AG10803 (cell line): ENCODE results near the gene MTFR1L.
A peak's percentile ranks its signal among the peaks of the same experiment; 100 is the strongest.

ENCODE experiments used
- DNase-seq: peaks from one replicate; pipeline ENCODE4 v3.0.0; 2010; ENCODE audit warnings: low read depth
- H3K4me3 ChIP-seq: 2 replicates; pipeline ENCODE4 v1.5.1; 2011; ENCODE audit warnings: mild to moderate bottlenecking, low read length, control low read depth
- TF ChIP-seq, protein P1 (sequence below): conservative IDR thresholded peaks from 2 replicates; pipeline ENCODE4 v1.5.1; 2011; ENCODE audit warnings: mild to moderate bottlenecking, low read length, control low read depth, inconsistent platforms

Gene MTFR1L

DNA sequence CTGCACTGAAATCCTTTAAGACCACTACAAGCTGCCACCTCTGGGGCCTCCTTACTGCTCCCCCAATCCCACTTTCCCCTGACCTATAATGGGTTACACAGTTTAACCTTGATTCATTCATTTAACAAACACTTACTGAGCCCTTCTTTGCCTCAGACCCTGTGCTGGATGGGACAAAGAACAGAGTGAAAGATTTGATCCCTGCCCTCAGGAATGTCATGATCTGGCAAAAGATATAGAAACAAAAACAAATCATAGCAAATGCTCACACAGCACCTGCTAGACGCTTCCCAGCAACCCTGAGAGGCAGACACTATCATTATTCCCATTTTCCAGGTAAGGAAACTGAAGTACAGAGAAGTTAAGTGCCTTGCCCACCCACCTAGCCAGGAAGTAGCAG, 46.5 kb downstream of the MTFR1L start:
- DNase-seq: no peak
- TF ChIP-seq, protein P1, sequence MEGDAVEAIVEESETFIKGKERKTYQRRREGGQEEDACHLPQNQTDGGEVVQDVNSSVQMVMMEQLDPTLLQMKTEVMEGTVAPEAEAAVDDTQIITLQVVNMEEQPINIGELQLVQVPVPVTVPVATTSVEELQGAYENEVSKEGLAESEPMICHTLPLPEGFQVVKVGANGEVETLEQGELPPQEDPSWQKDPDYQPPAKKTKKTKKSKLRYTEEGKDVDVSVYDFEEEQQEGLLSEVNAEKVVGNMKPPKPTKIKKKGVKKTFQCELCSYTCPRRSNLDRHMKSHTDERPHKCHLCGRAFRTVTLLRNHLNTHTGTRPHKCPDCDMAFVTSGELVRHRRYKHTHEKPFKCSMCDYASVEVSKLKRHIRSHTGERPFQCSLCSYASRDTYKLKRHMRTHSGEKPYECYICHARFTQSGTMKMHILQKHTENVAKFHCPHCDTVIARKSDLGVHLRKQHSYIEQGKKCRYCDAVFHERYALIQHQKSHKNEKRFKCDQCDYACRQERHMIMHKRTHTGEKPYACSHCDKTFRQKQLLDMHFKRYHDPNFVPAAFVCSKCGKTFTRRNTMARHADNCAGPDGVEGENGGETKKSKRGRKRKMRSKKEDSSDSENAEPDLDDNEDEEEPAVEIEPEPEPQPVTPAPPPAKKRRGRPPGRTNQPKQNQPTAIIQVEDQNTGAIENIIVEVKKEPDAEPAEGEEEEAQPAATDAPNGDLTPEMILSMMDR: no peak

DNA sequence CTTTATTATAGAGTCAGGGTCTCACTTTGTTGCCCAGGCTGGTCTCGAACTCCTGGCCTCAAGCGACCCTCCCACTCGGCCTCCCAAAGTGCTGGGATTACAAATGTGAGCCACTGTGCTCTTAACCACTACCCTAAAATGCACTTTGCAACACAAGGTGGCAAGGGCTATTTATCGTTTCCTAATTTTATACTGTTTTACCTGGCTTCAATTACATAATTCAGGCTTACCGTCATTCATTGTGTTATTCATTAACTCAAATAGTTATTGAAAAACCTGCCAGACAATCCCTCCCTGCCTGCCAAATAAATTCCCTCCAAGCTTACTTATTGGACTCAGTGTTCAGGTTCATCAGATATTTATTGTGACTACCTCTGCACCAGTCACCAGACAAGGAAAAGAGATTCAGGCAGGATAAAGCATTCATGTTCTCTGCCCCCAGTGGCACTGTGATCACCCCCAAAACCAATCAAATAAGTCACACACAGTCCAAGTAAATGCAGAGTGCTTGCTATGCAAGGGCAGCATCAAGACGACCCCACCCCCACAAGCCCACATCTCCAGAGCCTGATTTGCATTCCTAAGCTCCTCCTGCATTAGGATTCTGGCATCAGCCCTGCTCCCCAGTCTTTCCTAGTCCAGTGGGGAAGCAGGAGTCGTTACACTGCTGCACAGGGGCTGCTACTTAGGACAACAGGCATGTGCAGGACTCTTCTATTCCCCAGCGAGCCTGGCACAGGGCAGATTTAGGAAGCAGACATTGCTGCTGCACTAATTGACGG, 47.6 kb downstream of the MTFR1L start:
- DNase-seq: no peak
- no peak overlapping the region for H3K4me3 ChIP-seq
- TF ChIP-seq, protein P1: no peak

More for the DNA sequence above, 46.5 kb downstream of the MTFR1L start:
- H3K4me3 ChIP-seq: no peak overlapping the region

DNA sequence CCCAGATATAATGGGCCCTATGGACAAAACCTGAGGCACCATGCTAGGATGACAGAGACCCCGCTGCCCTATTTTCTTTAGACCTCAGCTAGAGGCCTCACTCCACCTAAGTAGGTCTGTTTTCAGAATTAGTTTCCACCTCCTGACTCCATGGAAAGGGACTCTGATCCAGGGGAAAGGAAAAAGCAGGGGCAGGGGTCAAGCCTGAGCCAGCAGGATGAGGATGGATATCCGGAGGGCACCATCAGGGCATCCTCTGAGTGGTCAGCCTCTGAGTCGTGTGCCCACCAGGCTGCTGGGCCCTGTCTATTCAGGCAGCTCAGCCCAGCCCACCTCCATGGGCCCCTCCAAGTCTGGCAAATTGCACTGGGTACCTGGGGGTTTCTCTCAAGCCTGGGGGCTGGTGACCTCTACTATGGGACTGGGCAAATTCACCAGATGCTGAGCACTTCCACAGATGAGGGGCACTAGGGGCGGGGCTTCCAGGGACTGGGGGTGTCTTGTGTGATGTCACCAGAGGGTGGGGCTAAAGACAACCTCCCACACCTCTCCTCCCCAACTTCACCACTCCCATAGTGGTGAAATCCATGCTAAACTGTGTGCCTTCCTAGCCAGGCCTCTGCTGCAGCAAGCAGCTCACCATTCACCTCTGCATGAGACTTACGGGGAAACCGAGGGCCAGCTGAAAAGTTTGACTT, 50.3 kb downstream of the MTFR1L start:
- TF ChIP-seq, protein P1: no peak
- DNase-seq: no peak
- H3K4me3 ChIP-seq: no peak overlapping the region

DNA sequence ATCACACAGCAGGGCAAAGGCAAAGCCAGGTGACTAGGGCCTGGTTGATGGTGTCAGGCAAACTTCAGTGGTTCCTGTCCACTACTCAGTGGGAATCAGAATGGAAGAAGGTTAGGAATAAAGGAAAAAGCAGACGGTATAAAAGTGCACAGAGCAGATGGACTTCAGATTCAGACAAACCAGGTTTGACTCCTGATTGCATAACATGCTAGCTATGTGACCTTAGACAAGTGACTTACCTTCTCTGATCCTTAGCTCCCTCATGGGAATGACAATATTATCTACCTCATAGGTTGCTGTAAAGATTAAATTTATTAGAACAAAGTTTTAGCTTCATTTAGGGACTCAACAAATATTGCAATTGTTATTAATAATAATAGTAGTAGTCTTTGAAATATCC, 50.9 kb downstream of the MTFR1L start:
- H3K4me3 ChIP-seq: no peak overlapping the region
- TF ChIP-seq, protein P1: no peak
- DNase-seq: no peak

DNA sequence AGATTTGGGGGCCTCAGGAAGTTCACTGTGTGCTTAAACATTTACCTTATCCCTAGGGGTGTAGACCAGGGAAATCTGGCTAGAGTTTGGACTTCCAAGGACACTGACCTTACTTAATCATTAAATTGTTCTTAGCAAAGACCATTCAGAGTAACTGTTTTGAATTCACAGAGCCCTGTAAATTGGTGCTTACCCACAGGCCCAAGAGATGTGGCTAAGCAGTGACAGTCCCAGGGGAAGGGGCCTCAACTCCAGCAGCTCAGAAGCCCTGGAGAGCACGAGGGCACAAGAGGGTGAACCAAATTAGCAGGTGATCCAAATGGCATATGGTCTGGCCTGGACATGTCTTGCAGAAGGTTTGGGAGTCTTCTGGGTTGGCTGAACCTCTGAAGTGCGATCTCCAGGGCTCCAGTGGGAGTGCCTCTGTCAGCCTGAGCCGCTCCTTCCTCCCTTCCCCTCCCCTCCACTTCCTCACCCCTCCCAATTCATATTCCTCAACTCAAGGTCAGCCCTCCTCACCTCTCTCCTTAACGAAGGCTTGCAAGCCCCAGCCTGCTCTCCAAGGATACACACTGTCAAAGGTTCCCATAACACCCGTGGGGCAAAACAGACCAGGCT, 51.4 kb downstream of the MTFR1L start:
- TF ChIP-seq, protein P1: no peak
- no peak overlapping the region for H3K4me3 ChIP-seq
- DNase-seq: no peak

DNA sequence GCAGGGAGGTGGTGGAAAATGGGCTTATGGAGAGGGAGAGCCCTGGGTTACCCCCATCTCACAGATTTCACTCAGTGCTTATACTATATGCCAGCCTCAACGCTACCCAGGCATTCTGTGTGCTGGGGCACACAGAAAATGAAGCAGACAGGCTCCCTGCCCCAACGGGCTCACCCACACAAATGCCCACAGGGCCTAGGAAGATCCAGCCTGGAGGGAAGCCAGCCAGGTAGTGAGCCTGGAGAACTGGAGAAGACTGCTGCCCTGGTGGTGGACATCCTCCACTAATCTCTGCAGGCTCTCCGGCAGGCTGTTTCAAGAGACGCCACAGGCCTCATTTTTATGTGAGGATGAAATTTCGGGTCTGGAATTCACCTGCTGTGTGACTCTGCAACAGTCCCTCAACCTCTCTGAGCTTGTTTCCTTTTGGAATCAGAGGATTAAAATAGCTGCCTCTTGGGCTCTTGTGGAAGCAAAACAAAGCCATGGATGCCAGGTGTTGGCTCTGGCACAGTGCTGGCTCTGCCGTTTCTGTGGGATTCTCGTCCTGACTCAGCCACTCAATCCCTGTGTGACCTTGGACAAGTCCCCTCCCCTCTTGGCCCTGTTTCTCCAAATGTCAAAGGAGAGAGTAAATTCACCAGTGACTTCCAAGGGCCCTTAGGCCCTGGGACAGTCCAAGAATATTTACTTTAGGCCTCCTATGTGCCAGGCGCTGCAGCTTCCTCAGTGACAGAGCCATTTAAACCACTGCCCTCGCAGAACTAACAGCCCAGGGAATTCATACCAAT, 52.1 kb downstream of the MTFR1L start:
- H3K4me3 ChIP-seq: no peak overlapping the region
- DNase-seq: peak; percentile 23
- TF ChIP-seq, protein P1: no peak
